GM23338 (cell line): ENCODE data around the gene HSD11B1L. TPM values are rescaled to one million over a fixed set of nuclear protein-coding genes. Genes with fewer than 3 reads are reported as not detected.

Experiments
- ATAC-seq: fragments of 200-7000 bp; cut with Tn5 transposase; 3 replicates; pipeline ENCODE4 v1.9.1; 2020
- DNase-seq: peaks from one replicate; pipeline ENCODE4 v3.0.0-alpha.2; 2015; ENCODE audit warnings: low spot score
- H2AFZ ChIP-seq: fragments of 200-600 bp; sonication (generic); 2 replicates; pipeline ENCODE4 v1.8.0; 2016; ENCODE audit warnings: antibody characterized with exemption, mild to moderate bottlenecking, moderate library complexity
- H3F3A ChIP-seq: fragments of 200-600 bp; sonication (generic); replicated peaks from 2 replicates; pipeline ENCODE4 v1.8.0; 2017; ENCODE audit warnings: antibody characterized with exemption, mixed run types, low read depth
- H3K27ac ChIP-seq: fragments of 200-600 bp; sonication (generic); 2 replicates; pipeline ENCODE4 v1.6.1; 2016; ENCODE audit warnings: low read depth
- H3K27me3 ChIP-seq: fragments of 200-600 bp; sonication (generic); 2 replicates; pipeline ENCODE4 v1.8.0; 2016; ENCODE audit warnings: mild to moderate bottlenecking, mixed run types, moderate library complexity; ENCODE audit not compliant: insufficient read depth
- H3K36me3 ChIP-seq: fragments of 200-600 bp; sonication (generic); 2 replicates; pipeline ENCODE4 v1.8.0; 2016; ENCODE audit warnings: mild to moderate bottlenecking; ENCODE audit not compliant: insufficient read depth
- H3K4me1 ChIP-seq: fragments of 200-600 bp; sonication (generic); 2 replicates; pipeline ENCODE4 v1.8.0; 2016; ENCODE audit warnings: mild to moderate bottlenecking, moderate library complexity; ENCODE audit not compliant: insufficient read depth
- H3K4me2 ChIP-seq: fragments of 200-600 bp; sonication (generic); 2 replicates; pipeline ENCODE4 v1.7.1; 2017; ENCODE audit warnings: mixed run types
- H3K4me3 ChIP-seq: fragments of 200-600 bp; sonication (generic); 2 replicates; pipeline ENCODE4 v1.6.1; 2016; ENCODE audit warnings: mixed run types
- H3K79me2 ChIP-seq: fragments of 200-600 bp; sonication (generic); replicated peaks from 2 replicates; pipeline ENCODE4 v1.8.0; 2017; ENCODE audit warnings: mild to moderate bottlenecking; ENCODE audit not compliant: insufficient read depth
- H3K9me2 ChIP-seq: fragments of 200-600 bp; sonication (generic); 2 replicates; pipeline ENCODE4 v1.8.0; 2017; ENCODE audit not compliant: insufficient read depth
- H4K20me1 ChIP-seq: fragments of 200-600 bp; sonication (generic); replicated peaks from 2 replicates; pipeline ENCODE4 v1.8.0; 2017; ENCODE audit warnings: mild to moderate bottlenecking; ENCODE audit not compliant: insufficient read depth
- H3K27ac Mint-ChIP-seq: 2 replicates; pipeline ENCODE4 v1.8.0; 2020; ENCODE audit warnings: inconsistent platforms, mild to moderate bottlenecking, moderate library complexity, mixed read lengths
- H3K27me3 Mint-ChIP-seq: 3 replicates; pipeline ENCODE4 v1.8.0; 2022; ENCODE audit warnings: low read depth, mild to moderate bottlenecking, moderate library complexity, mixed read lengths, inconsistent platforms; ENCODE audit not compliant: insufficient read depth, poor library complexity
- H3K36me3 Mint-ChIP-seq: 3 replicates; pipeline ENCODE4 v1.8.0; 2021; ENCODE audit warnings: low read depth, mild to moderate bottlenecking, inconsistent platforms, moderate library complexity, mixed read lengths
- H3K4me1 Mint-ChIP-seq: 3 replicates; pipeline ENCODE4 v1.8.0; 2020; ENCODE audit warnings: mild to moderate bottlenecking, inconsistent platforms, mixed read lengths
- H3K4me3 Mint-ChIP-seq: 3 replicates; pipeline ENCODE4 v1.8.0; 2021; ENCODE audit warnings: moderate library complexity, mild to moderate bottlenecking, inconsistent platforms, mixed read lengths
- H3K9me3 Mint-ChIP-seq: 3 replicates; pipeline ENCODE4 v1.8.0; 2020; ENCODE audit warnings: moderate library complexity, mild to moderate bottlenecking, inconsistent platforms, mixed read lengths
- CREB1 ChIP-seq: fragments of 250-450 bp; sonication (Bioruptor Pico); IDR thresholded peaks from 2 replicates; pipeline ENCODE4 v1.5.0; 2020; ENCODE audit warnings: low read depth, mild to moderate bottlenecking, moderate library complexity
- CTCF ChIP-seq, 2 experiments: fragments of 200-600 bp in 1 of 2; sonication (generic) in 1 of 2; conservative IDR thresholded peaks; 2 replicates each; pipeline versions ENCODE4 v1.5.1 to v1.6.1; 2016 to 2017; ENCODE audit warnings: antibody characterized with exemption in 2 of 2, low read depth in 2 of 2, mild to moderate bottlenecking in 2 of 2, moderate library complexity in 1 of 2
- EZH2 ChIP-seq: fragments of 200-600 bp; sonication (generic); IDR thresholded peaks from one replicate; pipeline ENCODE4 v1.8.0; 2017; ENCODE audit warnings: antibody characterized with exemption, mild to moderate bottlenecking, low read depth; ENCODE audit not compliant: unreplicated experiment
- EZH2phosphoT487 ChIP-seq: fragments of 200-600 bp; sonication (generic); IDR thresholded peaks from one replicate; pipeline ENCODE4 v1.8.1; 2018; ENCODE audit warnings: antibody characterized with exemption; ENCODE audit not compliant: unreplicated experiment
- JUNB ChIP-seq: IDR thresholded peaks from one replicate; pipeline ENCODE4 v1.6.1; 2016; ENCODE audit warnings: antibody characterized with exemption; ENCODE audit not compliant: unreplicated experiment
- NANOG ChIP-seq: IDR thresholded peaks from 2 replicates; pipeline ENCODE4 v1.6.1; 2016; ENCODE audit warnings: antibody characterized with exemption, borderline replicate concordance
- POLR2AphosphoS5 ChIP-seq: IDR thresholded peaks from 2 replicates; pipeline ENCODE4 v1.6.1; 2016; ENCODE audit warnings: antibody characterized with exemption, low read depth
- REST ChIP-seq: IDR thresholded peaks from one replicate; pipeline ENCODE4 v1.6.1; 2018; ENCODE audit warnings: antibody characterized with exemption; ENCODE audit not compliant: unreplicated experiment
- STAT1 ChIP-seq: IDR thresholded peaks from one replicate; pipeline ENCODE4 v1.6.1; 2016; ENCODE audit warnings: antibody characterized with exemption; ENCODE audit not compliant: unreplicated experiment
- ZNF114 ChIP-seq: fragments of 250-450 bp; sonication (Bioruptor Pico); IDR thresholded peaks from 2 replicates; pipeline ENCODE4 v1.5.0; 2020; ENCODE audit warnings: mild to moderate bottlenecking, moderate library complexity
- ZNF331 ChIP-seq: fragments of 250-450 bp; sonication (Bioruptor Pico); IDR thresholded peaks from 2 replicates; pipeline ENCODE4 v1.5.0; 2020; ENCODE audit warnings: low read depth, mild to moderate bottlenecking, moderate library complexity
- polyA plus RNA-seq: library from polyadenylated mRNA; unstranded; fragments of >200 nt; fragmentation: Nextera tagmentation; extraction: Ambion mirVana; gene quantifications from 2 replicates; pipeline ENCODE4 v1.2.1, GENCODE V29; 2016
- total RNA-seq: library from RNA; depleted of rRNA; stranded (reverse); fragments of >200 nt; shearing (Covaris generic); gene quantifications from 2 replicates; pipeline ENCODE4 v1.2.3, GENCODE V29; 2014
- TF ChIP-seq, protein P1 (sequence below): IDR thresholded peaks from 2 replicates; pipeline ENCODE4 v1.6.1; 2016; ENCODE audit warnings: antibody characterized with exemption
- TF ChIP-seq, protein P2 (sequence below): fragments of 250-450 bp; sonication (Bioruptor Pico); IDR thresholded peaks from 2 replicates; pipeline ENCODE4 v1.5.0; 2020; ENCODE audit warnings: mild to moderate bottlenecking, moderate library complexity

The HSD11B1L gene
- total and polyA plus RNA-seq, 2 experiments from 2014 or later = 12.9 to 18.4 TPM

GRCh38 chr19:5637971-5638370 is 42.9 kb upstream of the HSD11B1L start:
- Mint-ChIP-seq H3K9me3 (no peaks in the 10 kb centered on the region), H3K4me1 (no peaks in the 10 kb centered on the region; the same call in 2 of the 3 replicates), H3K4me3 (no peak overlapping the region), H3K36me3 (peaks cover 20% of the 10 kb centered on the region), H3K27me3 (peaks cover 1% of the 10 kb centered on the region), H3K27ac (no peak overlapping the region)
- TF ChIP-seq ZNF331 (CRISPR knock-in tag) = no peak
- TF ChIP-seq CTCF (conservative IDR thresholded peaks at IDR 0.05; ENCODE audit: low read depth in 2 of 2) = no peak
- TF ChIP-seq, protein P1, sequence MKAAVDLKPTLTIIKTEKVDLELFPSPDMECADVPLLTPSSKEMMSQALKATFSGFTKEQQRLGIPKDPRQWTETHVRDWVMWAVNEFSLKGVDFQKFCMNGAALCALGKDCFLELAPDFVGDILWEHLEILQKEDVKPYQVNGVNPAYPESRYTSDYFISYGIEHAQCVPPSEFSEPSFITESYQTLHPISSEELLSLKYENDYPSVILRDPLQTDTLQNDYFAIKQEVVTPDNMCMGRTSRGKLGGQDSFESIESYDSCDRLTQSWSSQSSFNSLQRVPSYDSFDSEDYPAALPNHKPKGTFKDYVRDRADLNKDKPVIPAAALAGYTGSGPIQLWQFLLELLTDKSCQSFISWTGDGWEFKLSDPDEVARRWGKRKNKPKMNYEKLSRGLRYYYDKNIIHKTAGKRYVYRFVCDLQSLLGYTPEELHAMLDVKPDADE = no peak
- TF ChIP-seq REST = no peak
- no peak for TF ChIP-seq NANOG
- TF ChIP-seq, protein P2, sequence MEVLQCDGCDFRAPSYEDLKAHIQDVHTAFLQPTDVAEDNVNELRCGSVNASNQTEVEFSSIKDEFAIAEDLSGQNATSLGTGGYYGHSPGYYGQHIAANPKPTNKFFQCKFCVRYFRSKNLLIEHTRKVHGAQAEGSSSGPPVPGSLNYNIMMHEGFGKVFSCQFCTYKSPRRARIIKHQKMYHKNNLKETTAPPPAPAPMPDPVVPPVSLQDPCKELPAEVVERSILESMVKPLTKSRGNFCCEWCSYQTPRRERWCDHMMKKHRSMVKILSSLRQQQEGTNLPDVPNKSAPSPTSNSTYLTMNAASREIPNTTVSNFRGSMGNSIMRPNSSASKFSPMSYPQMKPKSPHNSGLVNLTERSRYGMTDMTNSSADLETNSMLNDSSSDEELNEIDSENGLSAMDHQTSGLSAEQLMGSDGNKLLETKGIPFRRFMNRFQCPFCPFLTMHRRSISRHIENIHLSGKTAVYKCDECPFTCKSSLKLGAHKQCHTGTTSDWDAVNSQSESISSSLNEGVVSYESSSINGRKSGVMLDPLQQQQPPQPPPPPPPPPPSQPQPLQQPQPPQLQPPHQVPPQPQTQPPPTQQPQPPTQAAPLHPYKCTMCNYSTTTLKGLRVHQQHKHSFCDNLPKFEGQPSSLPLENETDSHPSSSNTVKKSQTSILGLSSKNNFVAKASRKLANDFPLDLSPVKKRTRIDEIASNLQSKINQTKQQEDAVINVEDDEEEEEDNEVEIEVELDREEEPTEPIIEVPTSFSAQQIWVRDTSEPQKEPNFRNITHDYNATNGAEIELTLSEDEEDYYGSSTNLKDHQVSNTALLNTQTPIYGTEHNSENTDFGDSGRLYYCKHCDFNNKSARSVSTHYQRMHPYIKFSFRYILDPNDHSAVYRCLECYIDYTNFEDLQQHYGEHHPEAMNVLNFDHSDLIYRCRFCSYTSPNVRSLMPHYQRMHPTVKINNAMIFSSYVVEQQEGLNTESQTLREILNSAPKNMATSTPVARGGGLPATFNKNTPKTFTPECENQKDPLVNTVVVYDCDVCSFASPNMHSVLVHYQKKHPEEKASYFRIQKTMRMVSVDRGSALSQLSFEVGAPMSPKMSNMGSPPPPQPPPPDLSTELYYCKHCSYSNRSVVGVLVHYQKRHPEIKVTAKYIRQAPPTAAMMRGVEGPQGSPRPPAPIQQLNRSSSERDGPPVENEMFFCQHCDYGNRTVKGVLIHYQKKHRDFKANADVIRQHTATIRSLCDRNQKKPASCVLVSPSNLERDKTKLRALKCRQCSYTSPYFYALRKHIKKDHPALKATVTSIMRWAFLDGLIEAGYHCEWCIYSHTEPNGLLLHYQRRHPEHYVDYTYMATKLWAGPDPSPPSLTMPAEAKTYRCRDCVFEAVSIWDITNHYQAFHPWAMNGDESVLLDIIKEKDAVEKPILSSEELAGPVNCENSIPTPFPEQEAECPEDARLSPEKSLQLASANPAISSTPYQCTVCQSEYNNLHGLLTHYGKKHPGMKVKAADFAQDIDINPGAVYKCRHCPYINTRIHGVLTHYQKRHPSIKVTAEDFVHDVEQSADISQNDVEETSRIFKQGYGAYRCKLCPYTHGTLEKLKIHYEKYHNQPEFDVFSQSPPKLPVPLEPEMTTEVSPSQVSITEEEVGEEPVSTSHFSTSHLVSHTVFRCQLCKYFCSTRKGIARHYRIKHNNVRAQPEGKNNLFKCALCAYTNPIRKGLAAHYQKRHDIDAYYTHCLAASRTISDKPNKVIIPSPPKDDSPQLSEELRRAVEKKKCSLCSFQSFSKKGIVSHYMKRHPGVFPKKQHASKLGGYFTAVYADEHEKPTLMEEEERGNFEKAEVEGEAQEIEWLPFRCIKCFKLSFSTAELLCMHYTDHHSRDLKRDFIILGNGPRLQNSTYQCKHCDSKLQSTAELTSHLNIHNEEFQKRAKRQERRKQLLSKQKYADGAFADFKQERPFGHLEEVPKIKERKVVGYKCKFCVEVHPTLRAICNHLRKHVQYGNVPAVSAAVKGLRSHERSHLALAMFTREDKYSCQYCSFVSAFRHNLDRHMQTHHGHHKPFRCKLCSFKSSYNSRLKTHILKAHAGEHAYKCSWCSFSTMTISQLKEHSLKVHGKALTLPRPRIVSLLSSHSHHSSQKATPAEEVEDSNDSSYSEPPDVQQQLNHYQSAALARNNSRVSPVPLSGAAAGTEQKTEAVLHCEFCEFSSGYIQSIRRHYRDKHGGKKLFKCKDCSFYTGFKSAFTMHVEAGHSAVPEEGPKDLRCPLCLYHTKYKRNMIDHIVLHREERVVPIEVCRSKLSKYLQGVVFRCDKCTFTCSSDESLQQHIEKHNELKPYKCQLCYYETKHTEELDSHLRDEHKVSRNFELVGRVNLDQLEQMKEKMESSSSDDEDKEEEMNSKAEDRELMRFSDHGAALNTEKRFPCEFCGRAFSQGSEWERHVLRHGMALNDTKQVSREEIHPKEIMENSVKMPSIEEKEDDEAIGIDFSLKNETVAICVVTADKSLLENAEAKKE (CRISPR knock-in tag) = no peak
- no peak for TF ChIP-seq CREB1 (CRISPR knock-in tag)
- no peak for TF ChIP-seq JUNB
- TF ChIP-seq POLR2AphosphoS5 = no peak
- TF ChIP-seq ZNF114 (CRISPR knock-in tag) = no peak
- TF ChIP-seq STAT1 = no peak
- no peak for TF ChIP-seq EZH2phosphoT487
- no peak for TF ChIP-seq EZH2
- Histone ChIP-seq H3K4me2 (no peak overlapping the region), H4K20me1 (peaks cover 83% of the 10 kb centered on the region), H3K4me3 (no peak overlapping the region), H3K79me2 (peaks cover 100% of the 10 kb centered on the region), H3K4me1 (no peaks in the 10 kb centered on the region), H2AFZ (no peak overlapping the region), H3K27ac (no peak overlapping the region), H3K27me3 (no peaks in the 10 kb centered on the region), H3K36me3 (peaks cover 14% of the 10 kb centered on the region), H3F3A (0 out of 2 replicates have a peak, but pooled peaks cover 7% of the 10 kb centered on the region), H3K9me2 (no peaks in the 10 kb centered on the region)
- ATAC-seq = no peak
- DNase-seq = no peak
